Lung (tissue), 12 donors: Measurements from ENCODE around the gene SHOX. TPM values are rescaled to one million over a fixed set of nuclear protein-coding genes. Genes with fewer than 3 reads are reported as not detected.

Source experiments
- ATAC-seq: fragments of 200-7000 bp; cut with Tn5 transposase; one replicate; pipeline ENCODE4 v1.9.1; 2020; ENCODE audit warnings: moderate number of reproducible peaks; ENCODE audit not compliant: insufficient read depth, low FRiP score
- DNase-seq, 3 donors: peaks; one replicate each; pipeline ENCODE4 v3.0.0-alpha.2; 2013 to 2017
- H3K27ac ChIP-seq, 2 donors: one replicate each; pipeline ENCODE4 v1.5.1; 2013; ENCODE audit warnings: mild to moderate bottlenecking in 2 of 2, moderate library complexity in 2 of 2, control low read depth in 1 of 2, inconsistent platforms in 1 of 2, low read depth in 1 of 2, low read length in 1 of 2
- H3K27me3 ChIP-seq, 3 donors: one replicate each; pipeline ENCODE4 v1.5.1; 2013; ENCODE audit warnings: low read length in 2 of 3; ENCODE audit not compliant: control insufficient read depth in 3 of 3, insufficient read depth in 3 of 3
- H3K36me3 ChIP-seq, 4 donors: one replicate each; pipeline ENCODE4 v1.5.1; 2013; ENCODE audit warnings: low read length in 4 of 4, mild to moderate bottlenecking in 1 of 4, moderate library complexity in 1 of 4; ENCODE audit not compliant: control insufficient read depth in 4 of 4, insufficient read depth in 4 of 4
- H3K4me1 ChIP-seq, 5 donors: one replicate each; pipeline ENCODE4 v1.5.1; 2013; ENCODE audit warnings: low read length in 5 of 5, mild to moderate bottlenecking in 2 of 5, moderate library complexity in 1 of 5; ENCODE audit not compliant: control insufficient read depth in 5 of 5, insufficient read depth in 5 of 5
- H3K4me3 ChIP-seq: one replicate; pipeline ENCODE4 v1.5.1; 2013; ENCODE audit warnings: mild to moderate bottlenecking, control low read depth, moderate library complexity
- H3K9ac ChIP-seq, 2 donors: one replicate each; pipeline ENCODE4 v1.5.1; 2013; ENCODE audit warnings: low read length in 2 of 2, control low read depth in 1 of 2; ENCODE audit not compliant: insufficient read depth in 1 of 2
- H3K9me3 ChIP-seq, 4 donors: one replicate each; pipeline ENCODE4 v1.5.1; 2013; ENCODE audit warnings: low read length in 3 of 4, mild to moderate bottlenecking in 1 of 4, moderate library complexity in 1 of 4; ENCODE audit not compliant: control insufficient read depth in 4 of 4, insufficient read depth in 3 of 4
- CTCF ChIP-seq: IDR thresholded peaks from 2 replicates; pipeline ENCODE4 v1.5.1; 2012; ENCODE audit warnings: mild to moderate bottlenecking; ENCODE audit errors: control extremely low read depth, extremely low read depth
- WGBS, 2 donors: extraction: QIAGEN DNeasy Blood & Tissue Kit; methylation state at CpG; one replicate each; pipeline ENCODE4 v1.1.7; 2013; 5-methylcytosine and 5-hydroxymethylcytosine counted together
- polyA plus RNA-seq, 2 donors: library from polyadenylated mRNA; stranded (reverse); fragments of 200-250 nt; gene quantifications; one replicate each; pipeline ENCODE4 v1.2.1, GENCODE V29; 2013
- total RNA-seq, 2 donors: library from RNA; depleted of rRNA in 1 of 2; stranded (reverse); fragments of >200 nt in 1 of 2; gene quantifications; one replicate each; pipeline ENCODE4 v1.2.1, GENCODE V29; 2014 to 2021
- donor health status: control.
- donor health status: control.
- donor health status: Bipolar disorder and iron deficiency.
- donor health status: healthy.
- donor health status: DM: yes; HTN: yes; CAD: no.

SHOX gene
- total and polyA plus RNA-seq, 4 donors: not detected

DNA sequence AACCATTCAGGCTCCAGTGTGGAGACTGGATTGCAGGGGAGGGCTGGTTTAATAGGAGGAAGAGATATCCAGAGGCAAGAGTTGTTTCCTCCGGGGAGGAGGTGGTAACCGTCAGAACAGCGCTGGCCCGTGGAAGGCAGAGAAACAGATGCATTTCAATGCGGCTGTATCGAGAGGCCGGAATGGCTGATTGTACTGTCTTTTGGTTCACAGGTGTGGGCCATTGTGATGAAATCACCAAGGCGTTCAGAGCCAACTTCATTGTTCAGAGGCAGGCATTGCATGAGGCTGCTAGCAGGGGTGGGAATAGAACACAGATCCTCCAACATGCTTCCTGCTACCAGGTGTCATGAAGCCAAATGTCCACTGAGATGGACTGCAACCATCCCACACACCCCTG, 53.0 kb downstream of the SHOX start:
- Histone ChIP-seq H3K4me3 (no peak overlapping the region), H3K4me1 (no peaks in the 10 kb centered on the region), H3K9ac (no peak overlapping the region), H3K27me3 (no peaks in the 10 kb centered on the region), H3K27ac (no peak overlapping the region), H3K9me3 (peaks cover 0 to 5% (median 0%) of the 10 kb centered on the region in 4 donors), H3K36me3 (no peaks in the 10 kb centered on the region)
- no peak for TF ChIP-seq CTCF
- DNase-seq (no peak), ATAC-seq (no peak)
- WGBS, 2 donors: 68 to 75% methylated on average over 8 of the region's 8 CpGs

- H3K4me1 ChIP-seq: no peaks in the 10 kb centered on the region
- no peaks in the 10 kb centered on the region for H3K27me3 ChIP-seq
- no peak for TF ChIP-seq CTCF
- ATAC-seq (no peak), DNase-seq (no peak)
- no peak overlapping the region for H3K4me3 ChIP-seq
- WGBS, 2 donors: 86 to 89% methylated on average over 13 of the region's 13 CpGs
- H3K36me3 ChIP-seq: no peaks in the 10 kb centered on the region
- H3K9ac ChIP-seq: no peak overlapping the region
- H3K9me3 ChIP-seq: peaks cover 0 to 7% (median 6%) of the 10 kb centered on the region in 4 donors
- no peak overlapping the region for H3K27ac ChIP-seq
These were observed 54.8 kb downstream of the SHOX start for GRCh38 chrX:685120-686032.

DNA sequence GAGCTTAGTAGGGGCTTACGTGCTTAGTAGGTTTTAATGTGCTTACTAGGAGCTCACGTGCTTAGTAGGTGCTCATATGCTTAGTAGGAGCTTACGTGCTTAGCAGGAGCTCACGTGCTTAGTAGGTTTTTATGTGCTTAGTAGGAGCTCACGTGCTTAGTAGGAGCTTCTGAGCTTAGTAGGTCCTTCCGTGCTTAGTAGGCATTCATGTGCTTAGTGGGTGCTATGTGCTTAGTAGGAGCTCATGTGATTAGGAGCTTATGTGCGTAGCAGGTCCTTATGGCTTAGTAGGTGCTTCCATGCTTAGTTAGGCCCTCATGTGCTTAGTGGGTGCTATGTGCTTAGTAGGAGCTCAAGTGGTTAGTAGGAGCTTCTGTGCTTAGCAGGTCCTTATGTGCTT, 59.4 kb downstream of the SHOX start:
- Histone ChIP-seq H3K9ac (no peak overlapping the region), H3K36me3 (no peaks in the 10 kb centered on the region), H3K4me1 (no peaks in the 10 kb centered on the region), H3K9me3 (peaks cover 0 to 15% (median 7%) of the 10 kb centered on the region in 4 donors), H3K27ac (no peak overlapping the region), H3K4me3 (no peak overlapping the region), H3K27me3 (no peaks in the 10 kb centered on the region)
- no peak for TF ChIP-seq CTCF
- DNase-seq (no peak), ATAC-seq (no peak)
- WGBS, 2 donors: 89 to 98% methylated on average over 7 of the region's 7 CpGs

GRCh38 chrX:694800-695199, 64.2 kb downstream of the SHOX start:
- H3K9me3 ChIP-seq: peaks cover 0 to 28% (median 10%) of the 10 kb centered on the region in 4 donors
- no peaks in the 10 kb centered on the region for H3K27me3 ChIP-seq
- no peak for DNase-seq
- H3K4me1 ChIP-seq: no peaks in the 10 kb centered on the region
- WGBS, 2 donors: 74 to 89% methylated on average over 19 of the region's 19 CpGs
- ATAC-seq: no peak
- TF ChIP-seq CTCF: no peak
- H3K4me3 ChIP-seq: no peak overlapping the region
- H3K9ac ChIP-seq: no peak overlapping the region
- no peak overlapping the region for H3K27ac ChIP-seq
- H3K36me3 ChIP-seq: no peaks in the 10 kb centered on the region
